ENCODE measurements around the gene ZNF354C.

Gene ZNF354C

DNA sequence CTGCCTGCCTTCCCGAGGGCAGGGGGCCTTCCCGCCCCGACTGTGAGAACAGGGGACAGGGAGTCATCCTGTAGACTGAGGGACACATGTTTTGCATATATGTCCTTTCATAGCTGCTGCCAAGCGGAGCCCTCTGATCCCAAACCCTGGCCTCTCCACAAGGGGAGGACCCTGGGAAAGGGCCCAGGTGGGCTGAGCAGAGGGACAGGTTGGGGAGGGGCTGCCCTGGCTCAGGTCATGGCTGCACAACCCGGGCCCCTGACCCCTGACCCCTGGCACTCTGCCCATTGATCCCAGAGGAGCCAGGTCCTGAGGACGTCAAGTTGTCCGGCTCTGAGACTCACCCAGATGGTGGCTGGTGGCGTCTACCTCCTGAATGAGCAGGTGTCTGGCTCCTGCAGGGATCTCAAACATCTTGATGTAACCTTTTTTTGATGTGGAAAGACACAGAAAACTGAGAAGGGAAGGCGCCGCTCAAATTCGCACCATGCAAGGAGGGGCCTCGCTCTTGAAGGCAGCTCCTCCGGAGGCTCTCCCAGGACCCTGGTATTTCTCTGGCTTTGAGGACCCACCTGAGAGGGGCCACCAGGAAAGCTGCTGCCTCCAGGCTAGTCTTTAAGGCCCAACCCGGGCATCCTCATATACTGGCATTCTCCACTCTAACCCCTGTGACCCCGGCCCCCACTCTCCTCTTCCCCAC, 71.9 kb downstream of the ZNF354C start:
- TF ChIP-seq, protein P1, sequence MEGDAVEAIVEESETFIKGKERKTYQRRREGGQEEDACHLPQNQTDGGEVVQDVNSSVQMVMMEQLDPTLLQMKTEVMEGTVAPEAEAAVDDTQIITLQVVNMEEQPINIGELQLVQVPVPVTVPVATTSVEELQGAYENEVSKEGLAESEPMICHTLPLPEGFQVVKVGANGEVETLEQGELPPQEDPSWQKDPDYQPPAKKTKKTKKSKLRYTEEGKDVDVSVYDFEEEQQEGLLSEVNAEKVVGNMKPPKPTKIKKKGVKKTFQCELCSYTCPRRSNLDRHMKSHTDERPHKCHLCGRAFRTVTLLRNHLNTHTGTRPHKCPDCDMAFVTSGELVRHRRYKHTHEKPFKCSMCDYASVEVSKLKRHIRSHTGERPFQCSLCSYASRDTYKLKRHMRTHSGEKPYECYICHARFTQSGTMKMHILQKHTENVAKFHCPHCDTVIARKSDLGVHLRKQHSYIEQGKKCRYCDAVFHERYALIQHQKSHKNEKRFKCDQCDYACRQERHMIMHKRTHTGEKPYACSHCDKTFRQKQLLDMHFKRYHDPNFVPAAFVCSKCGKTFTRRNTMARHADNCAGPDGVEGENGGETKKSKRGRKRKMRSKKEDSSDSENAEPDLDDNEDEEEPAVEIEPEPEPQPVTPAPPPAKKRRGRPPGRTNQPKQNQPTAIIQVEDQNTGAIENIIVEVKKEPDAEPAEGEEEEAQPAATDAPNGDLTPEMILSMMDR (IDR thresholded peaks at IDR 0.05; ENCODE audit: extremely low read depth, insufficient read depth, missing control alignments), result no peak
- DNase-seq (ENCODE audit: low spot score), result no peak
- in situ Hi-C loops (cut with MboI; ENCODE audit: low pct_unique_long_range_greater_than_20kb, low sequenced_read_pairs, unreplicated experiment), result no loop called here

DNA sequence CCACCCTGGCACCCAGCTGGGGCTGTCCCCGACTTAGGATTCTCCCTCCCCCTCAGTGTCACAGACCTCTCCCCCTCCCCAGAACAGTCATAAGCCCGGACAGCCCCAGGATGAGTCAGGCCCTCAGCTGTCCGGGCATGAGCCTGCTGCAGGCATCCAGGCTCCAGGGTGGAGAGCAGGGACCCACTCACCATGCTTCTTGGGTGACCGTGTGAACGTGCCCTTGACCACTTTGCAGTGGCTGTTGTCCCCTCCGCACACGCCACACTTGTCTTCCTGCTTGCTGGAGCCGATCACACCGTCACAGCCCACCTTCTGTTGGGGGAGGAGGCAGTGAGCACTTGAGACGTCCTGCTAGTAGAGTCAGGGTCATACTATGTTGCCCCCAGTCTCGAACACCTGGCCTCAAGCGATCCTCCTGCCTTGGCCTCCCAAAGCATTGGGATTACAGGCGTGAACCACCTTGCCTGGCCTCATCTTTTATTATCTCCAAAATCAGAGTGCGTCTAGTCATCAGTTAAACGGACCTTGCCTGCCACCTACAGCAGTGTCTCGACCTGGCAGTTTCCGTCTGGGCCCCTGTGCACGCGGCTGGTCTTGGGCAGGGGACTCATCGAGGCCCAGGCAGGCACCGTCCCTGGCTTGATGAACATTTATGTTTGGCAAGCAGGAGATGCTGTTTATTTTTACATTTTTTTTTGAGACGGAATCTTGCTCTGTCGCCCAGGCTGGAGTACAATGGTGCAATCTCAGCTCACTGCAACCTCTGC, 72.6 kb downstream of the ZNF354C start:
- TF ChIP-seq, protein P1 (IDR thresholded peaks at IDR 0.05; ENCODE audit: extremely low read depth, insufficient read depth, missing control alignments), result no peak
- no peak for DNase-seq (ENCODE audit: low spot score)
- in situ Hi-C loops (cut with MboI; ENCODE audit: low pct_unique_long_range_greater_than_20kb, low sequenced_read_pairs, unreplicated experiment), result no loop called here
